SH-SY5Y (cell line): Measurements from ENCODE around the gene UNC119.

Source experiments
- GATA2 ChIP-seq: IDR thresholded peaks from 2 replicates; pipeline ENCODE4 v1.6.1; 2011; ENCODE audit warnings: mild to moderate bottlenecking, low read depth, low read length
- GATA3 ChIP-seq: IDR thresholded peaks from 2 replicates; pipeline ENCODE4 v1.6.1; 2011; ENCODE audit warnings: low read depth, mild to moderate bottlenecking, low read length, moderate library complexity

The UNC119 gene

DNA sequence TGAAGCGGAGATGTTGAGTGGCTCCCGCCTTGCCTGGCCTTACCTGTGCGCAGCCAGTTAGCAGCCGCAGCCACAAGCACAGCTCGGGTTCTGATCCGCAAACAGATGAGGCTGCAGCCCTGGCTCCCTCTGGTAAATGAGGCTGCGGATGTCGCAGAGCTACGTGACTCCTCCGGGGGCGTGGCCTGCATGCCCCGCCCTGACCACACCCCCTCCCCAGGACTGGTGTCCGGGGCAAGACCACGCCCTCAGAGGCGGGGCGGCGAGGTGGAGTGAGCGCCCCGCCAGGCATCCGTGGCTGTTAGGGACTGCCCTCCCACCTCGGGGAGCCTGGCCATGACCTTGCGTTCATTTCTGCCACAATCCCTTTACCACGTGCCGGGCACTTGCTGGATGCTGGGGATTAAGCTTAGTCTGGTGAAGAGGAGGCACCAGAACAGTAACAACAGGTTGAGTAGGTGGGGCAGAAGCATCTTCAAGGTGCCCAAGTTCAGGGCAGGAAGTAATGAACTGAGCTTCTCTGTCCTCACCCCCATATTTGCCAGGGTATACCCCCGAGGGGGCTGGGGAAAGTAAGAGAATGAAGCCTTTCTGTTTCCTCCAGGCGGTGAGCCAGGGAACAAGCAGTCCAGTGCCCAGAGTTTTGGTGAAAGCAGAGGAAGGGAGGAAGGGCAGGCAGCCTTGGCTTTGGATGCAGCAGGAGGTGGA, 24.5 kb upstream of the UNC119 start, which contains the start of gene ALDOC:
Gene ALDOC (minus strand): TSS at position 138 of the 708 bp plus-strand sequence. CDS start 1,363 bp downstream, outside the sequence.
- TF ChIP-seq GATA2 (no peak), GATA3 (no peak)

DNA sequence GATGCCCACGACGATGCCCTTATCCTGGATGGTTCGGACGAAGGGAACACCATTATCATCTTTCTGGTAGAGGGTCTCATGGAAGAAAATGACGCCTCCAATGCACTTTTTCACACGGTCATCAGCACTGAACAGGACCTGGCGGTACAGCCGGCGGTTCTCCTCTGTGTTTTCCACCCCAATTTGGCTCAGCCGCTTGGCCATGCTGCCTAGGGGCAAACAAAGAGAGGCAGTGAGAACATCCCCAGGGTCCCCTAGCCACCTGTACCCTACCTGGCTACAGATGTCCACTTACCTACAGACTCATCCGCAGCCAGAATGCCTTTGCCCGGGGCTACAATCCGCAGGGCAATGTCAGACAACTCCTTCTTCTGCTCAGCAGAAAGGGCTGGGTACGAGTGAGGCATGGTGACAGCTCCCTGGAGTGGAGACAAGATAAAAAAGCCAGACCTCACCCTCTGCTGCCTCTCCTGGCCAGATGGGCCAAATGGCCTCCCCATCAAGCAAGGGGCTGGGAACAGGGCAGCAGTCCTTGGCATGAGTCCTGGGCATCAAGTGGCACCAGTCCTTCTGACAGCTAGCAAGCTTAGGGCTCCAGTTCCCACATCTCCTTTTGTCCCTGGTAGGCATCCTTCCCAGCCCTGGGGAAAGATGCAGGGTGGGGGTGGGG, 22.8 kb upstream of the UNC119 start:
- TF ChIP-seq GATA3 (no peak), GATA2 (peak; percentile 68)

GRCh38 chr17:28574526-28574925, 22.1 kb upstream of the UNC119 start:
- TF ChIP-seq GATA2, result no peak
- TF ChIP-seq GATA3, result no peak

DNA sequence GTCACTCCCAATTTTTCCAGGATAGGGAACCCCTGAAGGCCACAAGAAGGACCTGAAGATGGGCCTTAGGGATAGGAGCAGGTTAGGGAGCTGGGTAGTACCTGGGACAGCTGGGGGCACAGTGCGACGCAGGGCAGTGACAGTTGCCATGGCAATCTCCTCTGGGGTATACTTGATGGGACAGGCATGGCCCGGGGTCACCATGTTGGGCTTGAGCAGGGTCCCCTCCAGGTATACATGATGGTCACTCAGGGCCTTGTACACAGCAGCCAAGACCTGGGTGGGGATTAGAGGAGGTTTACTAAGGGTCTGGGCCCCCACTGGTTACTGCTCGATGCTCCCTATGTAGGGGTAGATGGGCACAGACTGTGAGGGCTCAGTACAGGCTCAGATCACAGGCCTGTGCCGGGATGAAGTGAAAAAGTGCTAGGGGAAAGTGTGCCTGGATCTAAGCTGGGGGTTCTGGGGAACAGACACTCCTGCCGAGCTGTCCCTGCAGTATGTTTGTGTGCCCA, 21.6 kb upstream of the UNC119 start:
- TF ChIP-seq GATA2 (no peak), GATA3 (no peak)

GRCh38 chr17:28573521-28573920, 21.1 kb upstream of the UNC119 start:
- TF ChIP-seq GATA2 (no peak), GATA3 (no peak)

GRCh38 chr17:28573040-28573380, 20.6 kb upstream of the UNC119 start:
- TF ChIP-seq GATA2 (no peak), GATA3 (no peak)

- TF ChIP-seq GATA3 (no peak), GATA2 (no peak)
These were observed 20.0 kb upstream of the UNC119 start for GRCh38 chr17:28572259-28573039.

DNA sequence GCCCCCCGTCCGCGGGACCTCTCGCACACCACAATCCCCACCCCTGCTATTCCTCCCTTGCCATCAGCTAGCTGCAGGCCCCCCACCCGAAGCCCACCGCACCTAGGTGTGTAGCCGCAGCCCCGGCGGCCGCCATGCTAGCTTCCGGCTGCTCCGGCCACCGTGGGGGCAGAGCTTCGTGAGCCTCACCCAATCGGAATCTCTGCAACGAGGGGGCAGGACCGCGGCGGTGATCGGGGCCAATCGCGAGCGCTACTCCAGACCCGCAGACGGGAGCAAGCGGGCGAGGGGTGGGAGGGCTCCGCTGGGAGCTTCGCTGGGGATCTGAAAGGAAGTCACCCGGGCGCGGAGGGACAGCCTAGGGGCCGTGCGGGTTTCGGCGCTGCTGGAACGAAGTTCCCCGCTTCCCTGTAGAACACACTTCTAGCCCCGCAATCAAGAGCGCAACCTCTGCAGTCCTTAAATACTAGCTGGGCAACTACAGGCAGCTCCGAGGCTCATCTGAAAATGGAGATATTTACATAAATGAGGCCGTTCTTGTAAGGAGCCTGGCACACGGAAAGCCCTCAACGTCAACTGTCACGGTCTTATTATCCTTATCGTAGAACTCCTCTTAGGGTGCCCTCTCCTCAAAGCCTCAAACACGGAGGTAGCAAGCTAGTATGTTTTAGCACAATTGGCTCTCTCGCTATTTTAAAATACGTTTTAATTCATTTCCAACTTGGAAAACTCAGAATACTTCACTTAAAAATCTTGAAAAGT, 19.1 kb upstream of the UNC119 start, which contains the start of gene PIGS:
Gene PIGS (minus strand): TSS at position 164 of the 762 bp plus-strand sequence. CDS start 28 bp downstream, at position 136.
- TF ChIP-seq GATA3 (no peak), GATA2 (no peak)

- TF ChIP-seq GATA2, result no peak
These were observed 18.4 kb upstream of the UNC119 start for GRCh38 chr17:28570716-28571360.

DNA sequence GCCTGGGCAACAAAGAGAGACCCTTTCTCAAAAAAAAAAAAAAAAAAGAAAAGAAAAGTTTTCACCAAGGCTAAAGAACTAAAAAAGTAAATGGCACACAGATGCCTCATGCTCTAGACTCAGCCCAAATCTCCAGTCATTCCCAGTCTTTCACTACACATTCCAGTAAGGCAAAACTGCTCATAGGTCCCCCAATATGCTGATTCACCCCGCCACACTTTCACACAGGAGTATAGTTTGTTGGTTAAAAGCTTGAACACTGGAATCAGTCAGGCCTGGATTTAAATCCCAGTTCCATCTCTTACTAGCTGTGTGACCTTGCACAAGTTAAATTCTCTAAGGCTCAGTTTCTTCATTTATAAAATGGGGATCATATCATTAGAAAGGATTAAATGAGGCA, 17.0 kb upstream of the UNC119 start:
- TF ChIP-seq GATA3 (no peak), GATA2 (no peak)

- no peak for TF ChIP-seq GATA2
- no peak for TF ChIP-seq GATA3
These were observed 15.2 kb upstream of the UNC119 start for GRCh38 chr17:28567604-28568003.

- TF ChIP-seq GATA2 (no peak), GATA3 (no peak)
These were observed 11.1 kb upstream of the UNC119 start for GRCh38 chr17:28563475-28563874.

DNA sequence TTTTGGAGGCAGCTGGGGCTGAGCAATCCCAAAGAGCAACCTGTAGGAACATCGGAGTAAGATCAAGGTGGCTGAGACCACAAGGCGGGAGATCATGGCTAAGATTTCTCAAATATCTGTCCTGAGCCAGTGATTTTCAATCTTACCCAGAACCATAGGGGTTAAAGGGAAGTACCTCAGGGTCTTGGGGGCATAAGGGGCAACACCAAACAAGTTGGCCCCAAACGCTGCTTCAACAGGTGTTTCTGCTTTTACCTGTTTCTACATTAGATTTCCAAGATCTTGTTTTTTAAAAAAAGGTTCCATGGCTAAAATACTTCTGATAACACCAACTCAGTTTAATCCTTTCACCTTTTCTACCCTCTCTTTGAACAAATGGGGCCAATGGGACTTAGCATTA, 2.6 kb upstream of the UNC119 start:
- TF ChIP-seq GATA2, result no peak
- TF ChIP-seq GATA3, result no peak

- no peak for TF ChIP-seq GATA2
These were observed 2.1 kb upstream of the UNC119 start for GRCh38 chr17:28554565-28554964.
